ENCODE measurements around the gene GREB1.

- no peak for TF ChIP-seq CTCF (IDR thresholded peaks at IDR 0.05)
- TF ChIP-seq EP300 (IDR thresholded peaks at IDR 0.05), result no peak
- no peak for TF ChIP-seq POLR2A (IDR thresholded peaks at IDR 0.05)
- no peak for TF ChIP-seq POLR2AphosphoS5 (IDR thresholded peaks at IDR 0.05)
These were observed 147.3 kb downstream of the GREB1 start for GRCh38 chr2:11680901-11681721.

Measured in upper lobe of left lung (tissue), 4 donors.